HCT116 (cell line): ENCODE measurements around the gene NELL1. TPM values are rescaled to one million over a fixed set of nuclear protein-coding genes. Genes with fewer than 3 reads are reported as not detected.

Source experiments
- ATAC-seq: fragments of 200-7000 bp; cut with Tn5 transposase; 2 replicates; pipeline ENCODE4 v1.9.1; 2020; ENCODE audit warnings: mild to moderate bottlenecking, moderate library complexity
- BruUV-seq: library from RNA; stranded (reverse); fragments of 400-500 nt; replicated peaks from 2 replicates; lab custom pipeline; 2021; lab: Mats Ljungman, UMichigan
- CTCF ChIA-PET: fragments of 300-600 bp; sonication (Branson Sonifier 250); formaldehyde crosslinking; loops from one replicate; lab custom pipeline; 2021; ENCODE audit warnings: antibody characterized with exemption; lab: Charles Lee
- POLR2A ChIA-PET: fragments of 300-600, 350-600 bp; sonication (Branson Sonifier 250); formaldehyde crosslinking; loops from one replicate; lab custom pipeline; 2021; ENCODE audit warnings: antibody characterized with exemption; lab: Charles Lee
- RAD21 ChIA-PET, 2 experiments: fragments of 300-600 bp; sonication (Branson Sonifier 250); formaldehyde crosslinking; loops; one replicate each; lab custom pipeline; 2023; ENCODE audit warnings: low total read pairs in 2 of 2; ENCODE audit not compliant: uncharacterized antibody in 2 of 2, unreplicated experiment in 2 of 2, low non-redundant PET in 1 of 2; lab: Charles Lee
- DNase-seq: peaks from one replicate; pipeline ENCODE4 v3.0.0-alpha.2; 2010; ENCODE audit warnings: low read depth, low spot score
- H2AFZ ChIP-seq: fragments of 200-600 bp; shearing (Covaris generic), sonication (generic); 2 replicates; pipeline ENCODE4 v1.6.1; 2017; ENCODE audit warnings: low read depth, mixed run types, mixed read lengths, antibody characterized with exemption, low read length; ENCODE audit not compliant: poor library complexity, severe bottlenecking
- H3K27ac ChIP-seq: 2 replicates; pipeline ENCODE4 v1.5.1; 2012; ENCODE audit warnings: low read depth, low read length
- H3K27me3 ChIP-seq: fragments of 200-600 bp; sonication (generic); 2 replicates; pipeline ENCODE4 v1.6.1; 2016; ENCODE audit warnings: mixed run types, low read length, mixed read lengths; ENCODE audit not compliant: insufficient read depth
- H3K36me3 ChIP-seq, 2 experiments: fragments of 200-500 bp in 1 of 2; fragments of 200-600 bp in 1 of 2; sonication (Bioruptor generic) in 1 of 2; sonication (generic) in 1 of 2; 2 replicates each; pipeline versions ENCODE4 v1.5.1 to v1.6.1; 2014 to 2016; ENCODE audit warnings: low read length in 2 of 2, inconsistent platforms in 1 of 2, mixed read lengths in 1 of 2, mixed run types in 1 of 2; ENCODE audit not compliant: insufficient read depth in 2 of 2, control insufficient read depth in 1 of 2
- H3K4me1 ChIP-seq, 2 experiments: fragments of 200-600 bp in 1 of 2; sonication (generic) in 1 of 2; 2 replicates each; pipeline versions ENCODE4 v1.5.1 to v1.6.1; 2012 to 2017; ENCODE audit warnings: low read length in 2 of 2, inconsistent platforms in 1 of 2, mild to moderate bottlenecking in 1 of 2, mixed read lengths in 1 of 2, mixed run types in 1 of 2, moderate library complexity in 1 of 2; ENCODE audit not compliant: insufficient read depth in 2 of 2, control insufficient read depth in 1 of 2
- H3K4me2 ChIP-seq: fragments of 200-600 bp; sonication (generic); 2 replicates; pipeline ENCODE4 v1.6.1; 2017; ENCODE audit warnings: mixed run types, low read length, mixed read lengths
- H3K4me3 ChIP-seq, 2 experiments: fragments of 200-600 bp in 1 of 2; sonication (generic) in 1 of 2; replicated peaks in 1 of 2; 2 replicates each; pipeline ENCODE4 v1.5.1; 2011 to 2016; ENCODE audit warnings: low read length in 2 of 2, control low read depth in 1 of 2, low read depth in 1 of 2, mild to moderate bottlenecking in 1 of 2, mixed read lengths in 1 of 2, mixed run types in 1 of 2
- H3K79me2 ChIP-seq: fragments of 200-600 bp; sonication (generic); 2 replicates; pipeline ENCODE4 v1.6.1; 2017; ENCODE audit warnings: mild to moderate bottlenecking, mixed run types, low read length, moderate library complexity, mixed read lengths; ENCODE audit not compliant: insufficient read depth
- H3K9ac ChIP-seq: fragments of 200-600 bp; sonication (generic); 2 replicates; pipeline ENCODE4 v1.6.1; 2016; ENCODE audit warnings: low read length, mixed read lengths
- H3K9me2 ChIP-seq: fragments of 200-600 bp; sonication (generic), shearing (Covaris generic); 2 replicates; pipeline ENCODE4 v1.6.1; 2017; ENCODE audit warnings: mixed run types, mild to moderate bottlenecking, moderate library complexity; ENCODE audit not compliant: insufficient read depth
- H3K9me3 ChIP-seq, 2 experiments: fragments of 200-500 bp in 1 of 2; fragments of 200-600 bp in 1 of 2; sonication (Bioruptor generic) in 1 of 2; sonication (generic) in 1 of 2; 2 replicates each; pipeline ENCODE4 v1.6.1; 2014 to 2017; ENCODE audit warnings: low read length in 2 of 2, mixed read lengths in 2 of 2, inconsistent platforms in 1 of 2, low read depth in 1 of 2, mild to moderate bottlenecking in 1 of 2, mixed run types in 1 of 2, moderate library complexity in 1 of 2; ENCODE audit not compliant: control insufficient read depth in 1 of 2, insufficient read depth in 1 of 2
- H4K20me1 ChIP-seq: fragments of 200-600 bp; sonication (generic), shearing (Covaris generic); 2 replicates; pipeline ENCODE4 v1.6.1; 2017; ENCODE audit warnings: mixed run types, mild to moderate bottlenecking, moderate library complexity; ENCODE audit not compliant: insufficient read depth
- CBX3 ChIP-seq: IDR thresholded peaks from 2 replicates; pipeline ENCODE4 v1.6.1; 2012; ENCODE audit warnings: low read depth
- ELF1 ChIP-seq: IDR thresholded peaks from 2 replicates; pipeline ENCODE4 v1.6.1; 2012; ENCODE audit warnings: low read depth, borderline replicate concordance
- EZH2 ChIP-seq: fragments of 200-600 bp; sonication (generic); IDR thresholded peaks from 2 replicates; pipeline ENCODE4 v1.6.1; 2017; ENCODE audit warnings: antibody characterized with exemption, mixed run types
- EZH2phosphoT487 ChIP-seq: fragments of 200-600 bp; IDR thresholded peaks from 2 replicates; pipeline ENCODE4 v1.6.1; 2018; ENCODE audit warnings: antibody characterized with exemption, borderline replicate concordance
- JUND ChIP-seq: IDR thresholded peaks from 2 replicates; pipeline ENCODE4 v1.6.1; 2012
- SIN3A ChIP-seq: IDR thresholded peaks from 2 replicates; pipeline ENCODE4 v1.6.1; 2012; ENCODE audit warnings: low read depth
- ZFX ChIP-seq: fragments of 450-650 bp; IDR thresholded peaks from 2 replicates; pipeline ENCODE4 v1.6.1; 2017
- ZNF274 ChIP-seq: fragments of 200-500 bp; sonication (Bioruptor generic); IDR thresholded peaks from 2 replicates; pipeline ENCODE4 v1.6.1; 2014; ENCODE audit warnings: mild to moderate bottlenecking, low read depth, low read length, inconsistent platforms
- intact Hi-C: fragments of 100-400 bp; cut with micrococcal nuclease; formaldehyde crosslinking; loops from 2 replicates; pipeline ENCODE4 v1.10.0; 2022
- total RNA-seq: library from RNA; stranded (reverse); gene quantifications from one replicate; pipeline ENCODE4 v1.2.1, GENCODE V29; 2021; ENCODE audit not compliant: unreplicated experiment
- TF ChIP-seq, protein P1 (sequence below): IDR thresholded peaks from 2 replicates; pipeline ENCODE4 v1.6.1; 2012; ENCODE audit warnings: low read depth
- TF ChIP-seq, protein P2 (sequence below): IDR thresholded peaks from 2 replicates; pipeline ENCODE4 v1.6.1; 2012
- TF ChIP-seq, protein P3 (sequence below): IDR thresholded peaks from 2 replicates; pipeline ENCODE4 v1.6.1; 2012
- TF ChIP-seq, protein P4 (sequence below): IDR thresholded peaks from 2 replicates; pipeline ENCODE4 v1.6.1; 2011; ENCODE audit warnings: mild to moderate bottlenecking, low read length, moderate library complexity; ENCODE audit not compliant: insufficient replicate concordance; ENCODE audit errors: extremely low read depth

Gene NELL1
- total RNA-seq, 1 experiment from 2014 or later = not detected

DNA sequence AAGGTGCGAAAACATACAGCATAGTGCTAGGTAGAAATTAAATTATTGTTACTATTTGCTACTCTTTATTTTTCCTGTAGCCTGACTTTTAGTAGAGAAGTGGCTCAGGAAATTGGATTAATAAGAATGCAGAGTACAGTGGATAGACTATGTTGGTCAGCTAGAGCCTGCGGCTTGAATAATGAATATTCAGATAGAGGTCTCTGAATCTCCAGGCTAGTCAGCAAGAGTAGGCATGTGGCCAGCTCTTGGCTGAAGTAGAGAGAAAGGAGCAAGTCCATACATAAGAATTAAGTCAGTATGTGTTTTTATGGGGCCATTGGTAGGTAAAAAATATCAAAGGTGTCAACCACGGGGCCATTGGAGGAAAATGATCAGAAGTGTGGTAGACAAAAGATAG, 413.5 kb downstream of the NELL1 start:
- H3K79me2 ChIP-seq = no peaks in the 10 kb centered on the region
- no peak overlapping the region for H3K4me2 ChIP-seq
- no peak for DNase-seq
- TF ChIP-seq ZNF274 (no peak), ELF1 (no peak), SIN3A (no peak), ZFX (no peak)
- TF ChIP-seq, protein P1, sequence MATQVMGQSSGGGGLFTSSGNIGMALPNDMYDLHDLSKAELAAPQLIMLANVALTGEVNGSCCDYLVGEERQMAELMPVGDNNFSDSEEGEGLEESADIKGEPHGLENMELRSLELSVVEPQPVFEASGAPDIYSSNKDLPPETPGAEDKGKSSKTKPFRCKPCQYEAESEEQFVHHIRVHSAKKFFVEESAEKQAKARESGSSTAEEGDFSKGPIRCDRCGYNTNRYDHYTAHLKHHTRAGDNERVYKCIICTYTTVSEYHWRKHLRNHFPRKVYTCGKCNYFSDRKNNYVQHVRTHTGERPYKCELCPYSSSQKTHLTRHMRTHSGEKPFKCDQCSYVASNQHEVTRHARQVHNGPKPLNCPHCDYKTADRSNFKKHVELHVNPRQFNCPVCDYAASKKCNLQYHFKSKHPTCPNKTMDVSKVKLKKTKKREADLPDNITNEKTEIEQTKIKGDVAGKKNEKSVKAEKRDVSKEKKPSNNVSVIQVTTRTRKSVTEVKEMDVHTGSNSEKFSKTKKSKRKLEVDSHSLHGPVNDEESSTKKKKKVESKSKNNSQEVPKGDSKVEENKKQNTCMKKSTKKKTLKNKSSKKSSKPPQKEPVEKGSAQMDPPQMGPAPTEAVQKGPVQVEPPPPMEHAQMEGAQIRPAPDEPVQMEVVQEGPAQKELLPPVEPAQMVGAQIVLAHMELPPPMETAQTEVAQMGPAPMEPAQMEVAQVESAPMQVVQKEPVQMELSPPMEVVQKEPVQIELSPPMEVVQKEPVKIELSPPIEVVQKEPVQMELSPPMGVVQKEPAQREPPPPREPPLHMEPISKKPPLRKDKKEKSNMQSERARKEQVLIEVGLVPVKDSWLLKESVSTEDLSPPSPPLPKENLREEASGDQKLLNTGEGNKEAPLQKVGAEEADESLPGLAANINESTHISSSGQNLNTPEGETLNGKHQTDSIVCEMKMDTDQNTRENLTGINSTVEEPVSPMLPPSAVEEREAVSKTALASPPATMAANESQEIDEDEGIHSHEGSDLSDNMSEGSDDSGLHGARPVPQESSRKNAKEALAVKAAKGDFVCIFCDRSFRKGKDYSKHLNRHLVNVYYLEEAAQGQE = no peak
- TF ChIP-seq, protein P2, sequence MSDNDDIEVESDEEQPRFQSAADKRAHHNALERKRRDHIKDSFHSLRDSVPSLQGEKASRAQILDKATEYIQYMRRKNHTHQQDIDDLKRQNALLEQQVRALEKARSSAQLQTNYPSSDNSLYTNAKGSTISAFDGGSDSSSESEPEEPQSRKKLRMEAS = no peak
- H3K27me3 ChIP-seq = no peaks in the 10 kb centered on the region
- no TSS peak for BruUV-seq
- CTCF ChIA-PET = no interaction called here
- H3K4me3 ChIP-seq = no peak overlapping the region
- H2AFZ ChIP-seq = no peak overlapping the region
- no peaks in the 10 kb centered on the region for H3K36me3 ChIP-seq
- H3K9ac ChIP-seq = no peak overlapping the region
- H4K20me1 ChIP-seq = no peaks in the 10 kb centered on the region
- POLR2A ChIA-PET = no interaction called here
- RAD21 ChIA-PET = no interaction called here
- H3K9me3 ChIP-seq = peaks cover 0 to 11% of the 10 kb centered on the region in 2 experiments; a peak in 2 of 4 replicates
- ATAC-seq = no peak
- no peaks in the 10 kb centered on the region for H3K9me2 ChIP-seq
- intact Hi-C loops = no loop called here
- no peak overlapping the region for H3K27ac ChIP-seq
- no peaks in the 10 kb centered on the region for H3K4me1 ChIP-seq

DNA sequence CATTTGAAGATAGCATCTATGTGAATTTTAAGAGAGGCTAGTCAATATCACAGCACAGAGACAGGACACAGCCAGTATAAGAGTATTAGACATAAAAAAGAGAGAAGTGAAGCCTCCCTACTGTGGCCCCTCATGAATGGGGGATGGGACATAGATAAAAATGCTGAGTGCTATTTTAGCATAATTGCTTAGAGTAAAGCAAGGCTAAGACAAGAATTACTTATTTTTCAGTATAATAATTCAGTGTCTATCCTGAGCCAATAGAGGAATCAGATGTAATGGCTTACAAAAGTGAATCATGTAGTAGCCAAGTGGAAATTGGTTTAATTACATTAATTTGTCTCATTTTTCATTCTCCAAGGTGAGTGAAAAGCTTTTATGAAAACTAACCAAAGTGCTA, 419.5 kb downstream of the NELL1 start:
- H3K4me3 ChIP-seq = no peak overlapping the region
- H3K9ac ChIP-seq = no peak overlapping the region
- H3K4me2 ChIP-seq = no peak overlapping the region
- no peaks in the 10 kb centered on the region for H4K20me1 ChIP-seq
- ATAC-seq (no peak), DNase-seq (no peak)
- no peaks in the 10 kb centered on the region for H3K9me2 ChIP-seq
- intact Hi-C loops = no loop called here
- no peak overlapping the region for H2AFZ ChIP-seq
- ChIA-PET RAD21 (no interaction called here), POLR2A (no interaction called here), CTCF (no interaction called here)
- H3K27me3 ChIP-seq = no peaks in the 10 kb centered on the region
- H3K9me3 ChIP-seq = peaks cover 0 to 33% of the 10 kb centered on the region in 2 experiments; a peak in 2 of 4 replicates
- BruUV-seq = no TSS peak
- no peak overlapping the region for H3K27ac ChIP-seq
- H3K4me1 ChIP-seq = no peaks in the 10 kb centered on the region
- no peaks in the 10 kb centered on the region for H3K36me3 ChIP-seq
- no peaks in the 10 kb centered on the region for H3K79me2 ChIP-seq
- TF ChIP-seq JUND (no peak), ZNF274 (no peak), EZH2 (no peak), ZFX (no peak), SIN3A (no peak), CBX3 (no peak), EZH2phosphoT487 (no peak)
- TF ChIP-seq, protein P3, sequence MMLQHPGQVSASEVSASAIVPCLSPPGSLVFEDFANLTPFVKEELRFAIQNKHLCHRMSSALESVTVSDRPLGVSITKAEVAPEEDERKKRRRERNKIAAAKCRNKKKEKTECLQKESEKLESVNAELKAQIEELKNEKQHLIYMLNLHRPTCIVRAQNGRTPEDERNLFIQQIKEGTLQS = no peak
- TF ChIP-seq, protein P4, sequence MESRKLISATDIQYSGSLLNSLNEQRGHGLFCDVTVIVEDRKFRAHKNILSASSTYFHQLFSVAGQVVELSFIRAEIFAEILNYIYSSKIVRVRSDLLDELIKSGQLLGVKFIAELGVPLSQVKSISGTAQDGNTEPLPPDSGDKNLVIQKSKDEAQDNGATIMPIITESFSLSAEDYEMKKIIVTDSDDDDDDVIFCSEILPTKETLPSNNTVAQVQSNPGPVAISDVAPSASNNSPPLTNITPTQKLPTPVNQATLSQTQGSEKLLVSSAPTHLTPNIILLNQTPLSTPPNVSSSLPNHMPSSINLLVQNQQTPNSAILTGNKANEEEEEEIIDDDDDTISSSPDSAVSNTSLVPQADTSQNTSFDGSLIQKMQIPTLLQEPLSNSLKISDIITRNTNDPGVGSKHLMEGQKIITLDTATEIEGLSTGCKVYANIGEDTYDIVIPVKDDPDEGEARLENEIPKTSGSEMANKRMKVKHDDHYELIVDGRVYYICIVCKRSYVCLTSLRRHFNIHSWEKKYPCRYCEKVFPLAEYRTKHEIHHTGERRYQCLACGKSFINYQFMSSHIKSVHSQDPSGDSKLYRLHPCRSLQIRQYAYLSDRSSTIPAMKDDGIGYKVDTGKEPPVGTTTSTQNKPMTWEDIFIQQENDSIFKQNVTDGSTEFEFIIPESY = no peak
- TF ChIP-seq, protein P2 = no peak
- TF ChIP-seq, all 23 proteins: peak for 0
